GM20000 (cell line): ENCODE measurements around the gene PTPRM.

Experiments used
- DNase-seq: peaks from one replicate; pipeline ENCODE4 v3.0.0; 2012; ENCODE audit warnings: low spot score
- CTCF ChIP-seq: IDR thresholded peaks from 2 replicates; pipeline ENCODE4 v1.5.1; 2012; ENCODE audit warnings: mild to moderate bottlenecking, control low read depth; ENCODE audit errors: extremely low read depth, missing control alignments

The PTPRM gene

GRCh38 chr18:7755753-7756475 lies 188.8 kb downstream of the PTPRM start:
- no peak for TF ChIP-seq CTCF
- no peak for DNase-seq

GRCh38 chr18:7757175-7757574 lies 190.1 kb downstream of the PTPRM start:
- no peak for TF ChIP-seq CTCF
- no peak for DNase-seq

- no peak for TF ChIP-seq CTCF
- DNase-seq = no peak
Observed at GRCh38 chr18:7758764-7759163, 191.6 kb downstream of the PTPRM start.

- no peak for DNase-seq
- no peak for TF ChIP-seq CTCF
Observed at GRCh38 chr18:7760967-7761948, 194.1 kb downstream of the PTPRM start.

GRCh38 chr18:7764405-7764804 lies 197.3 kb downstream of the PTPRM start:
- no peak for DNase-seq
- no peak for TF ChIP-seq CTCF

GRCh38 chr18:7766346-7766745 lies 199.2 kb downstream of the PTPRM start:
- TF ChIP-seq CTCF = no peak
- no peak for DNase-seq

- no peak for DNase-seq
- no peak for TF ChIP-seq CTCF
Observed at GRCh38 chr18:7766817-7767216, 199.7 kb downstream of the PTPRM start.
